A673 (cell line): ENCODE results near the gene RNF144B. TPM values are rescaled to one million over a fixed set of nuclear protein-coding genes. Genes with fewer than 3 reads are reported as not detected.

Source experiments
- BruUV-seq: library from RNA; stranded (reverse); fragments of 400-500 nt; replicated peaks from 2 replicates; lab custom pipeline; 2021; lab: Mats Ljungman, UMichigan
- CTCF ChIA-PET: fragments of 300-600 bp; sonication (Branson Sonifier 250); formaldehyde crosslinking; loops from one replicate; lab custom pipeline; 2022; ENCODE audit warnings: antibody characterized with exemption; lab: Charles Lee
- POLR2A ChIA-PET: fragments of 300-600 bp; sonication (Branson Sonifier 250); formaldehyde crosslinking; loops from one replicate; lab custom pipeline; 2022; ENCODE audit warnings: antibody characterized with exemption; ENCODE audit not compliant: low non-redundant PET; lab: Charles Lee
- DNase-seq: peaks from one replicate; pipeline ENCODE4 v3.0.0-alpha.2; 2015; ENCODE audit warnings: low spot score
- H3K27ac ChIP-seq: fragments of 200-600 bp; sonication (generic); 2 replicates; pipeline ENCODE4 v1.5.1; 2016; ENCODE audit warnings: mixed run types, low read depth, mild to moderate bottlenecking, mixed read lengths, antibody characterized with exemption, low read length; ENCODE audit not compliant: poor library complexity, severe bottlenecking
- H3K27me3 ChIP-seq: fragments of 200-600 bp; sonication (generic); replicated peaks from 2 replicates; pipeline ENCODE4 v1.6.1; 2017; ENCODE audit warnings: mixed run types, low read depth, mild to moderate bottlenecking, mixed read lengths, antibody characterized with exemption, low read length; ENCODE audit not compliant: insufficient read depth, poor library complexity
- H3K36me3 ChIP-seq: fragments of 200-600 bp; sonication (generic); 2 replicates; pipeline ENCODE4 v1.6.1; 2016; ENCODE audit warnings: mixed run types, mild to moderate bottlenecking, mixed read lengths, antibody characterized with exemption, low read length; ENCODE audit not compliant: insufficient read depth, poor library complexity, severe bottlenecking
- H3K4me1 ChIP-seq: fragments of 200-600 bp; sonication (generic); 2 replicates; pipeline ENCODE4 v1.6.1; 2017; ENCODE audit warnings: mixed run types, mild to moderate bottlenecking, mixed read lengths, antibody characterized with exemption, low read length; ENCODE audit not compliant: insufficient read depth, poor library complexity, severe bottlenecking
- H3K4me3 ChIP-seq: fragments of 200-600 bp; sonication (generic); 2 replicates; pipeline ENCODE4 v1.5.1; 2016; ENCODE audit warnings: low read depth, mixed run types, mild to moderate bottlenecking, mixed read lengths, low read length; ENCODE audit not compliant: poor library complexity, severe bottlenecking
- H3K9me3 ChIP-seq: fragments of 200-600 bp; sonication (generic); 2 replicates; pipeline ENCODE4 v1.6.1; 2016; ENCODE audit warnings: mixed run types, low read depth, mild to moderate bottlenecking, mixed read lengths, antibody characterized with exemption, low read length; ENCODE audit not compliant: poor library complexity, severe bottlenecking
- CTCF ChIP-seq: fragments of 300-800, 200-600 bp; sonication (generic); conservative IDR thresholded peaks from 2 replicates; pipeline ENCODE4 v1.5.1; 2017; ENCODE audit warnings: low read depth, mild to moderate bottlenecking, antibody characterized with exemption, low read length, moderate library complexity, mixed read lengths
- EZH2 ChIP-seq: fragments of 200-600 bp; sonication (generic); IDR thresholded peaks from 2 replicates; pipeline ENCODE4 v1.6.1; 2017; ENCODE audit warnings: borderline replicate concordance, low read depth, mild to moderate bottlenecking, mixed read lengths, antibody characterized with exemption, low read length; ENCODE audit not compliant: poor library complexity, severe bottlenecking
- intact Hi-C: fragments of 100-400 bp; cut with micrococcal nuclease; formaldehyde crosslinking; loops from one replicate; pipeline ENCODE4 v1.10.0; 2022; ENCODE audit not compliant: unreplicated experiment
- total RNA-seq: library from RNA; stranded (reverse); gene quantifications from 2 replicates; pipeline ENCODE4 v1.2.3, GENCODE V29; 2021

The RNF144B gene
- total RNA-seq, 1 experiment from 2014 or later, result 0.82 TPM

- ChIA-PET POLR2A (no interaction called here), CTCF (no interaction called here)
- Histone ChIP-seq H3K27ac (no peak overlapping the region), H3K4me3 (no peak overlapping the region), H3K36me3 (no peaks in the 10 kb centered on the region), H3K4me1 (peaks cover 14% of the 10 kb centered on the region), H3K9me3 (no peaks in the 10 kb centered on the region), H3K27me3 (no peaks in the 10 kb centered on the region)
- no TSS peak for BruUV-seq
- TF ChIP-seq EZH2, result no peak
- no peak for TF ChIP-seq CTCF
- intact Hi-C loops, result no loop called here
- DNase-seq, result no peak
Measured at GRCh38 chr6:18473755-18474154, 86.6 kb downstream of the RNF144B start.

GRCh38 chr6:18477301-18477941, 90.3 kb downstream of the RNF144B start:
- TF ChIP-seq EZH2, result no peak
- TF ChIP-seq CTCF, result no peak
- Histone ChIP-seq H3K4me3 (no peak overlapping the region), H3K4me1 (peaks cover 17% of the 10 kb centered on the region), H3K27ac (peak overlapping the region; percentile 60), H3K36me3 (no peaks in the 10 kb centered on the region), H3K9me3 (no peaks in the 10 kb centered on the region), H3K27me3 (no peaks in the 10 kb centered on the region)
- DNase-seq, result peak; percentile 73
- ChIA-PET POLR2A (no interaction called here), CTCF (no interaction called here)
- BruUV-seq, result no TSS peak
- intact Hi-C loops, result no loop called here

GRCh38 chr6:18478610-18479009, 91.5 kb downstream of the RNF144B start:
- no peaks in the 10 kb centered on the region for H3K36me3 ChIP-seq
- POLR2A ChIA-PET, result no interaction called here
- peaks cover 17% of the 10 kb centered on the region for H3K4me1 ChIP-seq
- H3K4me3 ChIP-seq, result no peak overlapping the region
- H3K9me3 ChIP-seq, result no peaks in the 10 kb centered on the region
- CTCF ChIA-PET, result no interaction called here
- H3K27ac ChIP-seq, result no peak overlapping the region
- no peak for TF ChIP-seq EZH2
- no peak for TF ChIP-seq CTCF
- no peak for DNase-seq
- intact Hi-C loops, result no loop called here
- no TSS peak for BruUV-seq
- no peaks in the 10 kb centered on the region for H3K27me3 ChIP-seq
